DOHH2 (cell line): ENCODE data around the gene HHAT.

Source experiments
- CTCF ChIP-seq: fragments of 200-600 bp; sonication (generic); IDR thresholded peaks from one replicate; pipeline ENCODE4 v1.5.1; 2014; ENCODE audit warnings: antibody characterized with exemption, mild to moderate bottlenecking, low read depth, low read length; ENCODE audit not compliant: poor library complexity, severe bottlenecking
- EZH2phosphoT487 ChIP-seq: fragments of 200-600 bp; sonication (generic); IDR thresholded peaks from 2 replicates; pipeline ENCODE4 v1.6.1; 2017; ENCODE audit warnings: borderline replicate concordance, mild to moderate bottlenecking, antibody characterized with exemption, low read length, moderate library complexity, mixed read lengths

DNA sequence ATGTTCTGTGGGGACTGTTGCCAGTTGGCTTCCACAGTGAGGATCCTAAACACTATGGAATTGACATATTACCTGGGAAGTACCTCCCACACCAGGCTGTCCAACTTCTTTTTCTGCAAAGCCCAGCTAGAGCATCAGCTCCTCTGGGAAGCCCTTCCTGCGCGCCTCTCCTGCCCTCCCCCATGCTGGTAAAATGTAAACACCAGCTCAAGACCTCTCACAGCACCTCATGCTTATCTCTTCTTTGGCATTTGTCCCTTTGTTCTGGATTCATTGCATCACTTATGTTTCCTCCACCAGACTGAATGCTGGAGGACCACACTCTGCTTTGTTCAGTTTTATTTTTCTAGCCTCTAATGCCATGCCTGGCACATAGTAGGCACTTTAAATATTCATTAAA lies 172.1 kb downstream of the HHAT start:
- TF ChIP-seq CTCF (no peak), EZH2phosphoT487 (no peak)
